IPS-18c (cell line): ENCODE measurements around the gene MPRIP.

Experiments
- H3K4me3 ChIP-seq: 2 replicates; pipeline ENCODE4 v1.7.0; 2013; ENCODE audit warnings: low read depth, mild to moderate bottlenecking, low read length, moderate library complexity; ENCODE audit not compliant: insufficient read depth
- H3K9me3 ChIP-seq: one replicate; pipeline ENCODE4 v1.6.1; 2013; ENCODE audit warnings: mild to moderate bottlenecking, low read length, moderate library complexity; ENCODE audit not compliant: control insufficient read depth, insufficient read depth

The MPRIP gene

GRCh38 chr17:17241656-17242055 is 199.4 kb downstream of the MPRIP start:
- H3K9me3 ChIP-seq = no peaks in the 10 kb centered on the region
- H3K4me3 ChIP-seq = no peak overlapping the region

- no peak overlapping the region for H3K4me3 ChIP-seq
- no peaks in the 10 kb centered on the region for H3K9me3 ChIP-seq
These were observed 200.0 kb downstream of the MPRIP start for GRCh38 chr17:17242246-17242645.
